HG03097 (cell line): ENCODE data around the gene ANAPC2.

Source experiments
- ATAC-seq: cut with Tn5 transposase; IDR thresholded peaks from one replicate; pipeline ENCODE4 v1.9.1; 2021; ENCODE audit not compliant: unreplicated experiment, low FRiP score

ANAPC2 gene

DNA sequence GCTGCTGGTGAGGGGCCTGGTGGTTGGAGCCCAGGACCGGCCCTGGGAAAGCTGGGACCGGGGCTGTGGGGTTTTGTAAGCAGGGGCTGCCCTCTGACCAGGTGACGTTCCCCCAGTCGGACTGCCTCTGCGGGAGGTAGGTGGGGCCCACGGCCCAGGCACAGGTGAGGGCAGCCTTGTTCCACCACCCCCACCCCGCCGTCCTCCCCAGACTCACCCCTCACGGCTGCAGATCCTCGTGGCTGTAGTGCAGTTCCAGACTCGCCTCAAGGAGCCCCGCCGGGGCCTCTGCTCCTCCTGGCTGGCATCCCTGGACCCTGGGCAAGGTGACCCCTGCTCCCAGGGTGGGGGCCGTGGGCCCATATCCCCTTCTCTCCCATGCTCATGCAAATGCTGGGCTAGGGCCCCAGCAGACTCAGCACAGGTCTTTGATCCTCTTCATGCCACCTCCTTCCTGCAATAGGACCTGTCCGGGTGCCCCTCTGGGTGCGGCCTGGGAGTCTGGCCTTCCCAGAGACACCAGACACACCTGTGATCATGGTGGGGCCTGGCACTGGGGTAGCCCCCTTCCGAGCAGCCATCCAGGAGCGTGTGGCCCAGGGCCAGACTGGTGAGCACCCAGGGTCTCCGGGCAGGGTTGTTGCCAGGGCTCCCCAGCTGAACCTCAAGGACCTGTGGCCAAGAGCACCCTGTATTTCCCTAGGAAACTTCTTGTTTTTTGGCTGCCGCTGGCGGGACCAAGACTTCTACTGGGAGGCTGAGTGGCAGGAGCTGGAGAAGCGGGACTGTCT is 27.0 kb upstream of the ANAPC2 start:
- ATAC-seq = no peak

DNA sequence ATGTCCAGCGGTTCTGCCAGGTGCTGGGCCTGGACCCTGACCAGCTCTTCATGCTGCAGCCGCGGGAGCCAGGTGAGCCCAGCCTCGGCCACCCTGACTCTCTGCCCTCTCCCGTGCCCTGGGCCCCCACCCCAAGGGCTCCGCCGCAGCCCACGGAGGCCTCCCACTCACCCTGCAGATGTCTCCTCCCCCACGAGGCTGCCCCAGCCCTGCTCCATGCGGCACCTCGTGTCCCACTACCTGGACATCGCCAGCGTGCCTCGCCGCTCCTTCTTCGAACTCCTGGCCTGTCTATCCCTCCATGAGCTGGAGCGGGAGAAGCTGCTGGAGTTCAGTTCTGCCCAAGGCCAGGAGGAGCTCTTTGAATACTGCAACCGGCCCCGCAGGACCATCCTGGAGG is 26.3 kb upstream of the ANAPC2 start:
- no peak for ATAC-seq

DNA sequence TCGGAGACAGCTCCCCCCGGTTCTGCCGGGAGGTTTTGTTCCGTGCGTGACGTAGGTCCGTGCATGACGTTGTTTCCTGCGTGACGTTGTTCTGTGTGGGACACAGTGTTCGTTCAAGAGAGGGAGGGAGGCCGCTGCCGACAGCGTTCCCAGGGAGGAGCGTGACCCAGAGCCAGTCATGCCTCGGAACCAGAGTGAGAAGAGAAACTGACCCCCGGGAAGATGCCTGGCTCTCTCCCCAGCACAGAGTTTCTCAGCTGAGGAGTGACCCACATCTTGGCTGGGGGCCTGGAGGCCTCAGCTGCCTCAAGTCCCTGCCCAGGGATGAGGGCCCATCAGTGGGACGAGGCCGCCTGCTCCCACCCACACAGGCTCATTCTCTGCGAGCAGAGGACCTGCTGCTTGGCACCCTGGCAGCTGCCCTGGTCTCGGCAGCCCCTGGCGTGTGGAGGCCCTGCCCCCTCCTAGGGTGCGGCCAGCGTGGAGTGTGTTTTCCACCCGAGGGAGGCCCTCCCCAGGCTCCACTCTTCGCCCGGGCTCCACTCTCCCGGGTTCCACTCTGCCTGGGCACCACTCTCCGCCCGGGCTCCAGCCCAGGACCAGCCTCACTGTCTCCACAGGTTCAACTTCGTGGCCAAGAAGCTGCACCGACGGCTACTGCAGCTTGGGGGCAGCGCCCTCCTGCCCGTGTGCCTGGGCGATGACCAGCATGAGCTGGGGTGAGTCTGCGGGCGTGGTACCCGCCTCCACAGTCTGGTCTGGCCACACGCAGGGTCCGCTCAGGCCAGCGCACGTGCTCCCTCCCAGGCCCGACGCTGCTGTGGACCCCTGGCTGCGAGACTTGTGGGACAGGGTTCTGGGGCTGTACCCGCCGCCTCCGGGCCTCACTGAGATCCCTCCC is 25.1 kb upstream of the ANAPC2 start:
- ATAC-seq = no peak

DNA sequence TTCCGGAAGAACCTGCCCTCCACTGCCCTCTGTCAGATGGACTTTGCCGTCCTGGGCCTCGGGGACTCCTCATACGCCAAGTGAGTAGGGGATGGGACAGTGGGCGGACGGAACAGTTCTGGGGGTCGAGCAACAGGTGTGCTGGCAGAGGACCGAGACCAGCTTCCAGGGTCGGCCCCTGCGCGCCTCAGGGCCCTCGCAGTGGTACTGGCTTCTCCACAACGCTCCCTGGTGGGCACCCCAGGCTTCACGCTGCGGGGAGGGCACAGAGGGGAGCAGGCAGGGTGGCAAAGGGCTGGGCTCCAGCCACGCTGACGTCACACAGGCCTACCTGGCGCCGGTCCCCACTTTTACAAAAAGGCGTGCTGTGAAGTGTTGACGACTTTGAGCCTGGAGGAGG is 24.2 kb upstream of the ANAPC2 start:
- ATAC-seq = no peak

DNA sequence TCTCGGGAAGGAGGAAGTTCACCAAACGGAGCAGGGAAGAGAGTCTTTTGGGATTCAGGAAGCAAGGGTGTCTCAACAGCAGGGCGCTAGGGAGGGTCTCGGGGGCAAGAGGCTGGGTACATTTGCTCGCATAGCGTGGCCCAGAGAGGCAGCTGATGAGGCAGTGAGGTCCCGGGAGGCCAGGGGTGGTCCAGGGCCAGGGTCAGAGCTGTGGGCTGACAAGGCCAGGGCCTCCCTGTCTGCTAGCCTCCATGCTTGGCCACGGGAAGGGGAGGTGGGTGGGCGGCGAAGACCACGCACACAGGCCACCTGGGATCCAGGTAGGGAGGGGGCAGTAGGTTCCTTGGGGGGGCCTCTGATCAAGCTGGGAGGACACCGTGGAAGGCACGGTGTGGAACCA is 23.2 kb upstream of the ANAPC2 start:
- no peak for ATAC-seq

DNA sequence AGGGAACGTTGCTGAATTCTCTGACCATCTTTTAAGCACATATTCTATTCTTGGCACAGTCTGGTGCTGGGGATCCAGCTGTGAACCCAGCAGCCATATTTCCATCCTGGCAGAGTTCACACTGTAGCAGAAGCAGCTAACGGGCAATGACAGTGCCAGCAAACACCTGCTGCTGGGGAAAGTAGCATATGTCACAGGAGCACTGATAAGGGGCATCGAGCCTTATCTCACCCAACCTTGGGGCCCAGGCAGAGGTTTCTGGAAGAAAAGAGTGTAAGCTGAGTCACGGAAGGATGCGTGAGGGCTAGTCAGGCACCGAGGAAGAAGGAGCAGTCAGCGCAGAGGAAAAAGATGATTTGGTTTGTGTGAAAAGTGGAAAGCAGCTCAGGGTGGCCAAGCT is 18.2 kb upstream of the ANAPC2 start:
- ATAC-seq = no peak

DNA sequence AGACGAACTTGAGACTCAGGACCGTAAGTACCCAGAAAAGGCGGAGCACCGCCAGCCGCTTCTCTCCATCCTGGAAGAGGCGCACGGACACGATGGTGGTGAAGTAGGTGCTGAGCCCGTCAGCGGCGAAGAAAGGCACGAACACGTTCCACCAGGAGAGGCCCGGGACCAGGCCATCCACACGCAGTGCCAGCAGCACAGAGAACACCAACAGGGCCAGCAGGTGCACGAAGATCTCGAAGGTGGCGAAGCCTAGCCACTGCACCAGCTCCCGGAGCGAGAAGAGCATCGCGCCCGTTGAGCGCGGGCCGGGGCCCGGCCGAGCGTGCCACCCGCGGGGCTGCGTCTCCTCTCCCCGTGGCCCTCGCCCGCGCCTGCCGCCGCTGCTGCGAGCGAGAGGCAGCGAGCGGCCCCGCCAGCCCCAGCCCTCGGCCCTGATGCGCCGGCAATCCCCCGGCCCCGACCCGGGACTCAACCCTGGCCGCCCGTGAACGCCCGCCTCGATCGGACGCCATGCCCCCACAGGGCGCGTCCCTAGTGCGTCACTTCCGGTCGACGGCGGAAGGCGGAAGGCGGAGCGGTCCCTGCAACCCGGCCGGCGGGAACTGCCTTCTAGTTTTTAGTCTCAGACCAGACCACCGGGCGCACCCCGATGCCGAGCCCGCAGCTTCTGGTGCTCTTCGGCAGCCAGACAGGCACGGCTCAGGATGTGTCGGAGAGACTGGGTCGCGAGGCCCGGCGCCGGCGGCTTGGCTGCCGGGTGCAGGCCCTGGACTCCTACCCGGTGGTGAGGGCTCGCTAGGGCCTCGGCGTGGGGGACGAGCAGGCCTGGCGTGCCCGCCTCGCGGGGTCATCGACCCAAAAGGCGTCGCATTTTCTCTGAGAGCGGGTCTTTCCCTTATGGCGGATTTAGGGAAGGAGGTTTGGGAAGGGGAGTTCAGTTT is 17.0 kb upstream of the ANAPC2 start, which contains the start of the genes NDOR1 and TMEM203:
NDOR1 (plus strand) TSS at position 575 of the 944 bp plus-strand sequence; CDS start at position 653, 78 bp downstream.
TMEM203 (minus strand) TSS at position 523 of the 944 bp plus-strand sequence; CDS start at position 289, 234 bp downstream.
- peak; percentile 40 for ATAC-seq

DNA sequence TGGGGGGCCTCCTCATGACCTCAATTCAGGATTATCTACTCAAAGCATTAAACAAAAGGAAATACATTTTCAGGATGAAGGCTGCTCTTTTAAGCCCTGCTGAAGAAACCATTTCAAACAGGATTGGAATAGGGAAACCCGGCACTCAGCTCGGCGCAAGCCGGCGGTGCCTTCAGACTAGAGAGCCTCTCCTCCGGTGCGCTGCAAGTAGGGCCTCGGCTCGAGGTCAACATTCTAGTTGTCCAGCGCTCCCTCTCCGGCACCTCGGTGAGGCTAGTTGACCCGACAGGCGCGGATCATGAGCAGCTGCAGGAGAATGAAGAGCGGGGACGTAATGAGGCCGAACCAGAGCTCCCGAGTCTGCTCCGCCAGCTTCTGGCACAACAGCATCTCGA is 16.4 kb upstream of the ANAPC2 start:
- no peak for ATAC-seq

DNA sequence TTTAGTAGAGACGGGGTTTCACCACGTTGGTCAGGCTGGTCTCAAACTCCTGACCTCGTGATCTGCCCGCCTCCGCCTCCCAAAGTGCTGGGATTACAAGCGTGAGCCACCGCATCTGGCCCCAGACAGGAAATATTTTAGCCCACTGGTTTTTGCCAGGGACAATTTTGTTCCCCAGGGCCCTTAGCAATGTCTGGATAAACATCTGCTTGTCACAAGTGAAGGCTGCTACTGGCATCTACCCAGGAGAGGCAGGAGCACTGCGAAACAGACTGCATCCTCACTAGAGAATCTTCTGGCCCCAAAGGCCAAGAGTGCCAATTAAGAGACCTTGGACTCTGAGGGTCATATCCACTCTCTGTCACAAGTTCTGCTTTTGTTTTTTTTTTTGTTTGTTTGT is 14.6 kb upstream of the ANAPC2 start:
- no peak for ATAC-seq

DNA sequence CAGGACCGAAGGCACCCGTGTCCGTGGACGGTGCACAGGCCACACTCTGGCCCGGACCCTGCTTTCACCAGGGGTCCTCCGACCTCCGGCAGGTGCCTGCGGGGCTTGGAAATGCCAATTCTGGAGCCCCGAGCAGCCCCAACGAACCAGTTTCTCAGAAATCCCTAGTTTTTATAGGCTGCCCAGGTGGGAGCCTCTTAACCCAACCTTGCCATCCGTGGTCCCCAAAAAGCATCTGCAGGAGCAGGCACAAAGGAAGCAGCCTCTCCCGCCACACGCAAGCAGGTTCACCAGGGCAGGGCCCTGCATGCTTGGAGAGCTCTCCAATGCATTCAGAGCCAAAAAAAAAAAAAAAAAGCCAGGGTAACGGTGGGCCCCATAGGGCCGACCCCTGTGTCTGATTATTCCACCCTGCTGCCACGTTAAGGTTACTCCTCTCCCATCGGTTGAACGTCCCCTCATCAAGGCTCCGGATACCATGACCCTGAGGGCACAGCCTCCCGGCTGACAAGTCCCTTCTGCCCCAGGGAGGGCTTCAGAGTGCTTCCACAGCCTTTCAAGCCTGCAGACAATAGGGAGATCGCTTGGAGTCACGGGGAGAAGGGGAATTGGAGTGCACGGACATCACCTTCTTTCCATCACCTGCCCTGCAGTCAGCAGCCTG is 13.0 kb upstream of the ANAPC2 start:
- no peak for ATAC-seq

DNA sequence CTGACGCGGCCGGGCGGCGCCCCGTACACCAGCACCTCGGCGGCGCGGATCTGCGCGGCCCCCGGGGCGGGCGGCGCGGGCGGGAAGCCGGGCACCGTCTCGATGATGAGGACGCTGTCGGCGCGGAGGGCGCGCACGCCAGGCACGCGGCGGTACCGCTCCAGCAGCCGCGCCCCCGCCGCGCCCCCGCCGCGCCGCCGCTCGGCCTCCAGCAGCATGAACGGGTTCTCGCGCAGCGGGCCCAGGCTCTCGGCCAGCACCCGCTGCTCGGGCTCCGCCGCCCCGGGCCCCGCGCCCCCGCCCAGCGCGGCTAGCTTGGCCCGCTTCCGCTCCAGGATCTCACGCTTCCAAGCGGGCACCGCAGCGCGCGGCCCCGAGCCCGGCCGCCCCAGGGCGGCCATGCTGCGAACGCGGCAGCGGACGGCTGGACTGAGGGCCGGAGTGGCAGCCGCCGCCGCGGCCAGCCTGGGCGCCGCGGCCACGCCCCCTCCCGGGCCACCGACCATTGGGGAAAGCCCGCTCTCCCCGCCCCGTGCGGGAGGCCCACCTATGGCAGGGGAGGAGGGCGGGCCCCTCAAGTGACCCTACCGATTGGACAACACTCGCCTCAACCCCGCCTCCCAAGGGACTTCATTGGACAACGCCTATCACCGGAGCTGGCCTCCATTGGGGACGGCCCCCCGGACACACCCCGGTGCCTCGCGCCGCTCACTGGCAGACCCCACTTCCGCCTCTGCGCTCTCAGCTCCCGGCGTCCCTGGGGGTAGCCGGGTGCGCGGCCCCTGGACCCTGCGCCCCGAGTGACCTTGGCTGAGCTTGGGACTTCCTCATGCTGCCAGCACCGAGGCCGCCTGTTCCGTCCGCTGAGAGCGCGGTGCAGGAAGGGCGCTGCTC is 12.2 kb upstream of the ANAPC2 start, which contains the start of gene TPRN:
TPRN (minus strand) TSS at position 431 of the 894 bp plus-strand sequence; CDS start at position 401, 30 bp downstream.
- ATAC-seq = peak; percentile 81

DNA sequence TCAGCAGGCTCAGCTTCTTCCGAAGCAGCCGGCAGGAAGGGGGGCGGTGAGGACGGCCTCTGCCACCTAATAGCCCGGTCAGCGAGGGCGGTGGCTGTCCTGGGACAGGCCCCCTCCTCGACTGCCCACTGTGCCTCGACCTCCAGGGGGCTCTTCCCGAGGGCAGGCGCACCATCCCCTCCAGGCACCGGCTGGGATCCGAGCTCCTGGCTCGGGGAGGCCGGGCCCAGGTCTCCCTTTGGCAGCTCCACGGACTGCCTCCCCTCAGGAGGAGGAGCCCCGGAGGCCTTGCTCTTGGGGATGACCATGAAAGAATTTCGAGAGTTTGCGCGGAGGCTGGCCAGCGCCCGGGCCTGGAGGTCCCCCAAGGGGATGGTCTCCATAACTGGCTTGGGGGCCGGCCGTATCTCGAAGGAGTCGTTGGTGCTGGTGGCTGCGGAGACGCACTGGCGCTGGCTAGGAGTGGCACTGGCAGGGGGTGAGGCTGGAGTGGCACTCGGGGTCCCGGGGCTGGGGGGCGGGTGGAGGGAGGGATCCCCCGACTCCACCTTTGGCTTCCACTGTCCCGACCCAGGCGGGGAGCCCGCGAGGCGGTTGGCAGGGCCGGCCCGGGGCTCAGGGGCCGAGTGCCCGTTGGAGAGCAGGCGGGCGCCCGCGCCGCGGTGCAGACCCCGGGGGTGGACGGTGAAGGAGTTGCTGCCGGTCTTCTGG is 11.2 kb upstream of the ANAPC2 start:
- no peak for ATAC-seq

DNA sequence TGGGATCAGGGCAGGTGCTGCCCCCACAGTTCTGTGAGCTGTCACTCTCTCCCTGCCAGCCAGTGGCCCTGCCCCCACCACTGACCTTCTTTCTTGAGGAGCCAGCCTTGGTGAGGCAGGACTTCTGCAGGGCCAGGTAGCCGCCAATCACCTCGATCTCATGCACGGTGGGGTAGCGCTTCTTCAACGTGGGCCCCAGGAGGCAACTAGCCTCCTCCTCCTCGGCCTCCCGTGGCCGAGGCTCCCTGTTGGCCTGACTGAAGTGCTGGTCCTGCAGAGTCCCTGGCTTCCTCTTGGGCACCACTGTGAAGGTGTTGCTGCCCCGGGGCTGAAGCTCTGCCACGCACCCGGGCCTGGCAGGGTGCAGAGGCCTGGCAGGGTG is 10.5 kb upstream of the ANAPC2 start:
- no peak for ATAC-seq

DNA sequence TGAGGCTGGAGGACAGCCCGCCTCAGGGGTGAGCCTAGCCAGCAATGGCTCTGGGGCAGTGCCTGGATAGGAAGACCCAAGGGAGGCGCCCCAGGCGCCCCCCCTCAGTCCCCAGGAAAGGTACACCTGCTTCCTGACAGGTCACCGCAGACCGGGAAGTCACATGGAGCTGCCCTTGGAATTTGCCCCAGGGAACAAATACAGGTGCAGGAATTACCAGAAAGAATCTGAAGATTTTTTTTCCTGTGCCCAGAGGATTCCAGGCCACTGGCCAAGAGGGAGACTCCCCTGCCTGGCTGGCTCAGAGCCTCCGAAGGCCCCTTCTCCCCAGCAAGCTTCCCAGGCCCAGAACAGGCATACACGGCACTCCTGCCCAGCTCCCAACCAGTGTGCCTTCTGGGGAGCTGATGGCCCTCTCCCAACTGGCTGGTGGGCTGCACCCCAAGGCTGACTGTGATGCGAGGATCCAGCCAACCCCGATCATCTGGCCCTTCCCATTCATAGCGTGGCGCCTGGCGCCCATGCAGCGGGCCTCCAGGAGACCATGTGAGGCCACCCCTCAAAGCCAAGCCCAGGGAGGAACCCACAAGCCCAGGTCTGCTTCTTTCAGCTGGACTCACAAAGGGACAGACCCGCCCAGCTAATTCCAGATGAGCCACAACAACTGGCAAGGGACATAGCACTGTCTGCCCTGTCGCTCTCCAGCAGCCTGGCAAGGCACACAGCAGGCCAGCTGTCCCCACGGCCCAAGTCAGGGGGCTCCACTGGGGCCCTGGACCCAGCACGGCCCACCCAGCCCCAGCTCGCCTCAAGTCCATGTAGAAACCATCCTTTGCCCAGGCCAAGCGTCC is 9.9 kb upstream of the ANAPC2 start:
- no peak for ATAC-seq

DNA sequence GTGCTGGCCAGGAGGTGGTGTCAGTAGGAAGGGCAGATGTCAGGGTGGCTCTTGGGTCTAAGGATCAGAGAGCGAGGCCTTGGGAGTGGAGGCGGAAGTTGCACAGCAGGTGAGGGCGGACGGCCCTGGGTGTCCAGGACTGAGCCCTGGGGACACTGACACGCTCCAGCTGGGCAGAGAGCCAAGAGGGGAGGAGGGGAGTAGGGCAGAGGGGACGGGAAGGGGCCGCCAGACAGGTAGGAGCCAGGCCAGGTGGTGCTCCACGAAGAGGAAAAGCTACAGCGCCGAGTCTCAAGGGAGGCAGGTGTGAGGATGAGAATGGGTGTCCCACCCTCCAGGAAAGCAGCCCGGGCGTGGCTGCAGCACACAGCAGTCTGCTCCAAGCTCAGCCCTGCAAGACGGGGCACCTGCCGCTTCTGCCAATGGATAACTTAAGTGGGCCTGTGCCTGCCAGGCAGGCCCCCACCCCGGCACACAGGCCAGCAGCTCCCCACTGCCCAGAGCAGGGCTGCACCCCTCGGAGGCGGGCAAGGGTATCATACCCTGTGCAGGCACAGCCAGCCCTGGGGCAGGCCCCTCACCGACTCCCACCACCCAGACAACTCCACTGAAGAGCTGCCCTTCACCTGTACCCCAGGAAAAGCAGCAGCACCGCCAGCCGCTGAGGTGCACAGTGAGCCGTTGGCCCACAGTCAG is 7.3 kb upstream of the ANAPC2 start:
- no peak for ATAC-seq

DNA sequence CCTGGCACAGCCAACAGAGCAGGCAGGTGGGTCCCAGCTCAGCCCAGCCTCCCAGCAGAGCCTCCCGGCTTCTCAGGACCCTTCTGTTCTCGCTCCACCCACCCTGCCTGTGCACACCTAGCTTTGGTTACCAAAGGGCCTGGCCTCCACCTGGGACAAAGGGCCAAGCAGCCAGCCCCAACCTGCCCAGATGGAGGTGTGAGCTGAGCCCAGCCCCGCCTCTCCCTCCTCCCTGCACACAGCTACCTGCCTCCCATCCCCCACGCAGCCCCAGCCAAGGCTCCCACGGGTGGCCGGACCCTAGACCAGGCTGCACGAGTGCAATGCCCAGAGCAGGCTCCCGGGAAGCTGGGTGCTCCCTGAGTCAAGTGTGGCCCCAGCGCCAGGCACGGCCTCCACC is 6.5 kb upstream of the ANAPC2 start:
- no peak for ATAC-seq

DNA sequence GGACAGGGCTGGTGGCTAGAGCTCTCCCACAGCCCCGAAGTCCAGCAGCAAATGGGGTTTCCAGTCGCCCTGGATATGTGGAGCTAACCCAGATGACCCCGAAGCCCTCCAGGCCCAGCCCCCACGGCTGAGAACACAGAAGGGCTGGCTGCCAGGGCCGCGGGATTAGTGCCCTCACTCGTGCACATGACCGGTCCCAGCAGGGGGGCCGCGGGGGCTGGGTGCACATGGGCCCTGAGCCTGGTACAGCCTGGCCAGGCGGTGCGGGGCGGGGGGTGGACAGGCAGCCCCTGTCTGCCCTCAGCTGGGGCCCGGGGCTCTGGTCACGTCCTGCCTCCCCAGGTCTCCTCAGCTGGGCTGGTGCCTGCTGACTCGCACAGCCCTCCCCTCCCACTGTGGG is 6.0 kb upstream of the ANAPC2 start:
- no peak for ATAC-seq
